B cell (primary cell): ENCODE measurements around the gene RAD50.

Experiments used
- EZH2 ChIP-seq: IDR thresholded peaks from 2 replicates; pipeline ENCODE4 v1.6.1; 2012; ENCODE audit warnings: borderline replicate concordance, low read depth, mild to moderate bottlenecking, moderate library complexity, low read length; ENCODE audit not compliant: insufficient read depth, poor library complexity, severe bottlenecking
- TF ChIP-seq, protein P1 (sequence below): fragments of 200-600 bp; IDR thresholded peaks from one replicate; pipeline ENCODE4 v1.8.0; 2022; ENCODE audit warnings: antibody characterized with exemption, mild to moderate bottlenecking

DNA sequence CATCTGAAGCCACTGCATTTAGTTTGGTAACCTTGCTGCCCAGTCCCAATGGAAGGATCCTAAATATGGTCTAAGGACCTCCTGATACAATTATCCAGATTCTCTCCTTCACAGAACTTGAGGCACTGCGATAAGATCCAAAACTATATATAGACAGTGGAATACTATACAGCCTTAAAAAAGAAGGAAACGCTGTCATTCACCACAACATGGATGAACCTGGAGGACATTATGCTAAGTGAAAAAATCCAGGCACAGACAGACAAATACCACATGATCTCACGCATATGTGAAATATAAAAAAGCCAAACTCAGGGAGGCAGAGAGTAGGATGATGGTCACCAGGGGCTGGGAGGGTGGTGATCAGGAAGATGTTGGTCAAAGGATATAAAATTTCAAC is 114.2 kb downstream of the RAD50 start:
- TF ChIP-seq, protein P1, sequence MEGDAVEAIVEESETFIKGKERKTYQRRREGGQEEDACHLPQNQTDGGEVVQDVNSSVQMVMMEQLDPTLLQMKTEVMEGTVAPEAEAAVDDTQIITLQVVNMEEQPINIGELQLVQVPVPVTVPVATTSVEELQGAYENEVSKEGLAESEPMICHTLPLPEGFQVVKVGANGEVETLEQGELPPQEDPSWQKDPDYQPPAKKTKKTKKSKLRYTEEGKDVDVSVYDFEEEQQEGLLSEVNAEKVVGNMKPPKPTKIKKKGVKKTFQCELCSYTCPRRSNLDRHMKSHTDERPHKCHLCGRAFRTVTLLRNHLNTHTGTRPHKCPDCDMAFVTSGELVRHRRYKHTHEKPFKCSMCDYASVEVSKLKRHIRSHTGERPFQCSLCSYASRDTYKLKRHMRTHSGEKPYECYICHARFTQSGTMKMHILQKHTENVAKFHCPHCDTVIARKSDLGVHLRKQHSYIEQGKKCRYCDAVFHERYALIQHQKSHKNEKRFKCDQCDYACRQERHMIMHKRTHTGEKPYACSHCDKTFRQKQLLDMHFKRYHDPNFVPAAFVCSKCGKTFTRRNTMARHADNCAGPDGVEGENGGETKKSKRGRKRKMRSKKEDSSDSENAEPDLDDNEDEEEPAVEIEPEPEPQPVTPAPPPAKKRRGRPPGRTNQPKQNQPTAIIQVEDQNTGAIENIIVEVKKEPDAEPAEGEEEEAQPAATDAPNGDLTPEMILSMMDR, result no peak
- no peak for TF ChIP-seq EZH2
